Astrocyte (in vitro differentiated cells and primary cell): ENCODE measurements around the gene CERK. TPM values are rescaled to one million over a fixed set of nuclear protein-coding genes. Genes with fewer than 3 reads are reported as not detected.
"Not testable (repeated sequence)": the region's sequence is repeated elsewhere in the genome, so short reads cannot be mapped to it uniquely, and the experiment has no call there.

ENCODE experiments used
- DNase-seq: peaks from one replicate; pipeline ENCODE4 v3.0.0-alpha.2; 2010; ENCODE audit warnings: low read depth
- FAIRE-seq: peaks from 2 replicates; lab custom pipeline; 2011; peaks lifted over from hg19 to GRCh38; lab: Jason Lieb, UNC
- H2AFZ ChIP-seq: 2 replicates; pipeline ENCODE4 v1.6.0; 2012; ENCODE audit warnings: low read depth, low read length, inconsistent platforms
- H3K27ac ChIP-seq: 2 replicates; pipeline ENCODE4 v1.5.1; 2011; ENCODE audit warnings: low read depth, low read length, inconsistent platforms
- H3K27me3 ChIP-seq: 2 replicates; pipeline ENCODE4 v1.6.0; 2011; ENCODE audit warnings: low read length, inconsistent platforms; ENCODE audit not compliant: insufficient read depth
- H3K36me3 ChIP-seq: 2 replicates; pipeline ENCODE4 v1.5.1; 2011; ENCODE audit warnings: low read length, inconsistent platforms; ENCODE audit not compliant: insufficient read depth
- H3K4me1 ChIP-seq: 2 replicates; pipeline ENCODE4 v1.5.1; 2011; ENCODE audit warnings: low read length, inconsistent platforms; ENCODE audit not compliant: insufficient read depth
- H3K4me2 ChIP-seq: 2 replicates; pipeline ENCODE4 v1.6.0; 2012; ENCODE audit warnings: low read length, inconsistent platforms
- H3K4me3 ChIP-seq: 2 replicates; pipeline ENCODE4 v1.5.1; 2011; ENCODE audit warnings: low read depth, mild to moderate bottlenecking, low read length, inconsistent platforms; ENCODE audit not compliant: insufficient read depth
- H3K79me2 ChIP-seq: 2 replicates; pipeline ENCODE4 v1.6.0; 2012; ENCODE audit warnings: mild to moderate bottlenecking, low read length, inconsistent platforms; ENCODE audit not compliant: insufficient read depth
- H3K9ac ChIP-seq: 2 replicates; pipeline ENCODE4 v1.6.0; 2012; ENCODE audit warnings: mild to moderate bottlenecking, low read length, inconsistent platforms
- H3K9me3 ChIP-seq: 2 replicates; pipeline ENCODE4 v1.5.1; 2012; ENCODE audit warnings: low read depth, mild to moderate bottlenecking, low read length, inconsistent platforms; ENCODE audit not compliant: insufficient read depth
- H4K20me1 ChIP-seq: 2 replicates; pipeline ENCODE4 v1.6.0; 2012; ENCODE audit warnings: low read length, inconsistent platforms; ENCODE audit not compliant: insufficient read depth
- H3K27ac Mint-ChIP-seq: one replicate; pipeline ENCODE4 v1.8.0; 2021; ENCODE audit warnings: mild to moderate bottlenecking, mixed read lengths; ENCODE audit not compliant: unreplicated experiment
- H3K27me3 Mint-ChIP-seq: one replicate; pipeline ENCODE4 v1.8.0; 2021; ENCODE audit warnings: low read depth, mixed read lengths; ENCODE audit not compliant: unreplicated experiment
- H3K36me3 Mint-ChIP-seq: one replicate; pipeline ENCODE4 v1.8.0; 2021; ENCODE audit warnings: low read depth, mixed read lengths; ENCODE audit not compliant: unreplicated experiment
- H3K4me1 Mint-ChIP-seq: one replicate; pipeline ENCODE4 v1.8.0; 2021; ENCODE audit warnings: low read depth, mixed read lengths; ENCODE audit not compliant: unreplicated experiment
- H3K4me3 Mint-ChIP-seq: one replicate; pipeline ENCODE4 v1.8.0; 2021; ENCODE audit warnings: mild to moderate bottlenecking, moderate library complexity, mixed read lengths; ENCODE audit not compliant: unreplicated experiment
- H3K9me3 Mint-ChIP-seq: one replicate; pipeline ENCODE4 v1.8.0; 2021; ENCODE audit warnings: mild to moderate bottlenecking, mixed read lengths; ENCODE audit not compliant: unreplicated experiment
- EZH2 ChIP-seq: IDR thresholded peaks from 2 replicates; pipeline ENCODE4 v1.6.1; 2012; ENCODE audit warnings: mild to moderate bottlenecking, low read length, inconsistent platforms; ENCODE audit not compliant: insufficient read depth
- total RNA-seq: library from RNA; stranded (reverse); gene quantifications from 2 replicates; pipeline ENCODE4 v1.2.1, GENCODE V29; 2021
- TF ChIP-seq, protein P1 (sequence below): IDR thresholded peaks from 2 replicates; pipeline ENCODE4 v1.5.1; 2011; ENCODE audit warnings: low read depth, mild to moderate bottlenecking, inconsistent platforms, low read length, moderate library complexity; ENCODE audit not compliant: insufficient read depth

The CERK gene
- total RNA-seq, 1 donor from 2014 or later: 23.2 TPM

DNA sequence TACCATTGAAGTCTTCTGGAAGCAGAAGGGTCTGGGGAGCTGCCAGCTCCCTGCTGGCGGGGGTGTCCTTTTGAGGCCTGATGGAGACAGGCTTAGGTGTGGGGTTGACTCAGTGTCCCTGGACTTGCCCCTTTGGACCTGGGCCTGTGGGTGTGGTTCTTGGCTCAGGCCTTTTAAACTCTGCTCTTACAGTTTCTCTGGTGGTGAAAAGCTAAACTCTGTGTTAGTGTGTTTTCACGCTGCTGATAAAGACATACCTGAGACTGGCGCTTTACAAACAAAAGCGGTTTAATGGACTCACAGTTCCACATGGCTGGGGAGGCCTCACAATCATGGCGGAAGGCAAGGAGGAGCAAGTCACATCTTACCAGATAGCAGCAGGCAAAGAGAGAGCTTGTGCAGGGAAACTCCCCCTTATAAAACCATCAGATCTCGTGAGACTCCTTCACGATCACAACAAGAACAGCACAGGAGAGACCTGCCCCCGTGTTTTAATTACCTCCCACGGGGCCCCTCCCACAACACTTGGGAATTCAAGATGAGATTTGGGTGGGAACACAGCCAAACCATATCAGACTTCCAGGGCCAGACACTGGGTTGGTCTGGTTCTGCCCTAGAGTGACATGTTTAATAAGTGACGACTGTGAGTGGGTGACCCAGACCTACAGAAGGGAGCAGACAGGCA, 91.4 kb downstream of the CERK start:
- no peak for TF ChIP-seq EZH2
- TF ChIP-seq, protein P1, sequence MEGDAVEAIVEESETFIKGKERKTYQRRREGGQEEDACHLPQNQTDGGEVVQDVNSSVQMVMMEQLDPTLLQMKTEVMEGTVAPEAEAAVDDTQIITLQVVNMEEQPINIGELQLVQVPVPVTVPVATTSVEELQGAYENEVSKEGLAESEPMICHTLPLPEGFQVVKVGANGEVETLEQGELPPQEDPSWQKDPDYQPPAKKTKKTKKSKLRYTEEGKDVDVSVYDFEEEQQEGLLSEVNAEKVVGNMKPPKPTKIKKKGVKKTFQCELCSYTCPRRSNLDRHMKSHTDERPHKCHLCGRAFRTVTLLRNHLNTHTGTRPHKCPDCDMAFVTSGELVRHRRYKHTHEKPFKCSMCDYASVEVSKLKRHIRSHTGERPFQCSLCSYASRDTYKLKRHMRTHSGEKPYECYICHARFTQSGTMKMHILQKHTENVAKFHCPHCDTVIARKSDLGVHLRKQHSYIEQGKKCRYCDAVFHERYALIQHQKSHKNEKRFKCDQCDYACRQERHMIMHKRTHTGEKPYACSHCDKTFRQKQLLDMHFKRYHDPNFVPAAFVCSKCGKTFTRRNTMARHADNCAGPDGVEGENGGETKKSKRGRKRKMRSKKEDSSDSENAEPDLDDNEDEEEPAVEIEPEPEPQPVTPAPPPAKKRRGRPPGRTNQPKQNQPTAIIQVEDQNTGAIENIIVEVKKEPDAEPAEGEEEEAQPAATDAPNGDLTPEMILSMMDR: no peak
- no peak overlapping the region for H3K27ac ChIP-seq
- Mint-ChIP-seq H3K4me1 (no peaks in the 10 kb centered on the region), H3K36me3 (peaks cover 14% of the 10 kb centered on the region), H3K9me3 (peaks cover 3% of the 10 kb centered on the region), H3K4me3 (no peak overlapping the region), H3K27ac (no peak overlapping the region), H3K27me3 (peaks cover 2% of the 10 kb centered on the region)
- no peaks in the 10 kb centered on the region for H3K4me1 ChIP-seq
- no peak overlapping the region for H3K4me3 ChIP-seq
- H3K27me3 ChIP-seq: no peaks in the 10 kb centered on the region
- no peak overlapping the region for H2AFZ ChIP-seq
- no peaks in the 10 kb centered on the region for H3K9me3 ChIP-seq
- DNase-seq (no peak), FAIRE-seq (no peak)
- peaks cover 5% of the 10 kb centered on the region for H3K79me2 ChIP-seq
- peaks cover 64% of the 10 kb centered on the region for H4K20me1 ChIP-seq
- H3K36me3 ChIP-seq: no peaks in the 10 kb centered on the region
- H3K9ac ChIP-seq: no peak overlapping the region
- no peak overlapping the region for H3K4me2 ChIP-seq

DNA sequence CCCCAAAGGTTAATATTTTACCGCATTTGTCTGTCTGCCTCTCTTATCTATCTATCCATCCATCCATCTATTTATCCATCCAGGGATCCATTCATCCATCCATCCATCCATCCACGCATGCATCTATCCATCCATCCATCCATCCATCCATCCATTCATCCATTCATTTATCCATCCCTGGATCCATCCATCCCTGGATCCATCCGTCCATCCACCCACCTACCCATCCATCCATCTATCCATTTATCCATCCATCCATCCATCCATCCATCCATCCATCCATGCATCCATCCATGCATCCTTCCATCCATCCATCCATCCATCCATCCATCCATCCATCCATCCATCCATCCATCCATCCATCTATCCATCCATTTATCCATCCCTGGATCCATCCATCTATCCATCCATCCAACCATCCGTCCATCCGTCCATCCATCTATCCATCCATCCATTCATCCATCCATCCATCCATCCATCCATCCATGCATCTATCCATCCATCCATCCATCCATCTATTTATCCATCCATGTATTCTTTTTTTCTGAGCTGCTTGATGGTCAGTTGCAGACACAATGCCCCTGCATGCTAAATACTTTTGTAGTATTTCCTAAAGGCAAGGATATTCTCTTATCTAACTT, 95.1 kb downstream of the CERK start:
- H3K4me2 ChIP-seq, FAIRE-seq, H3K27ac ChIP-seq, H3K27me3 Mint-ChIP-seq, H3K36me3 ChIP-seq, H2AFZ ChIP-seq, H3K4me1 ChIP-seq, H3K9me3 ChIP-seq, H3K27me3 ChIP-seq, H3K4me3 ChIP-seq, DNase-seq, H3K79me2 ChIP-seq, H3K27ac Mint-ChIP-seq, H3K4me3 Mint-ChIP-seq, H3K9me3 Mint-ChIP-seq, H3K4me1 Mint-ChIP-seq, H3K9ac ChIP-seq: not testable (repeated sequence)
- peaks cover 61% of the 10 kb centered on the region for H4K20me1 ChIP-seq
- H3K36me3 Mint-ChIP-seq: peaks cover 14% of the 10 kb centered on the region

DNA sequence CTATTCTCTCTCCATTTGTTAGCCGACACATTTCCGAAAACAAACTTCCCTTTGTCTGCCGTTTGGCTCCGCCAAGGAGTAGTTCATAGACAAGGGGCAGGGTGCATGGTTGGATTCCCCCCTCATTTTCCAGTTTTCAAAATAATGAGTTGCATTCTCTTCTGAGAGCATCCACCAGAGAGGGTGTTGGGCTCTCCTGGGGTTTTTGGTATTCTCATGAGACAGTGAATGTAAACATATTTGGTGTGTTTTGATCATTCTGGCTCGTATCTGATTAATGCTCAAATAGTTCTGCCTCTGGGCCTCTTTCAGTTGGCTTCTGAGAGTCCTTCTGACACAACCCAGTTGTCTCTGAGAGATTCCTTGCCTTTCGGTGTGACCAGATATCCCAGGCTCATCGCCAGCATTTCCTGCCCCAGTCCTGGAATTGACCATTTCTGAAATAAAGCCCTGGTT, 96.2 kb downstream of the CERK start:
- H3K27ac ChIP-seq: no peak overlapping the region
- H3K4me2 ChIP-seq: no peak overlapping the region
- H3K9ac ChIP-seq: no peak overlapping the region
- H3K4me1 ChIP-seq: no peaks in the 10 kb centered on the region
- H2AFZ ChIP-seq: no peak overlapping the region
- H3K36me3 ChIP-seq: no peaks in the 10 kb centered on the region
- DNase-seq (peak; percentile 8), FAIRE-seq (no peak)
- H3K27me3 Mint-ChIP-seq: peaks cover 2% of the 10 kb centered on the region
- no peaks in the 10 kb centered on the region for H3K9me3 ChIP-seq
- H3K9me3 Mint-ChIP-seq: peaks cover 2% of the 10 kb centered on the region
- no peaks in the 10 kb centered on the region for H3K27me3 ChIP-seq
- TF ChIP-seq EZH2: no peak
- TF ChIP-seq, protein P1: no peak
- peaks cover 5% of the 10 kb centered on the region for H3K79me2 ChIP-seq
- H3K36me3 Mint-ChIP-seq: peaks cover 7% of the 10 kb centered on the region
- H4K20me1 ChIP-seq: peaks cover 58% of the 10 kb centered on the region
- H3K4me3 ChIP-seq: no peak overlapping the region
- no peak overlapping the region for H3K27ac Mint-ChIP-seq
- H3K4me1 Mint-ChIP-seq: no peaks in the 10 kb centered on the region
- H3K4me3 Mint-ChIP-seq: no peak overlapping the region
